ENCODE measurements around the gene PIK3AP1.

Gene PIK3AP1

DNA sequence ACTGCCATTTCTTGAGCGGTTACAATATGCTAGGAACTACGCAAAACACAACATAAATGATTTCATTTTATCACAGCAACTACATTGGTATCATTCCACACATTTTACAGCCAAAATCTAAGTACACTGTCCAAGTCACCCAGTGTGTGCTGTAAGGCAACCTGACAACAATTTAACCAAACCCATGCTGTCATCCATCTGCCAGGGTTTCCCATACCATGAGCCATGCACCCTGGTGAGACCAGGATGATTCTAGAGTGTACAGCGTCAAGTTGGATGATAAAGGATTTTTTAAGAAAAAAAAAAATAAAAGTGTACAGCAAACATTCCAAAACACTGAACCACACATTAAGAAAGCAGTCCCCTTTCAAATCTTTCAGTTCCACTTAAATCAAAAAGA, 52.9 kb downstream of the PIK3AP1 start:
- no peak for DNase-seq

DNA sequence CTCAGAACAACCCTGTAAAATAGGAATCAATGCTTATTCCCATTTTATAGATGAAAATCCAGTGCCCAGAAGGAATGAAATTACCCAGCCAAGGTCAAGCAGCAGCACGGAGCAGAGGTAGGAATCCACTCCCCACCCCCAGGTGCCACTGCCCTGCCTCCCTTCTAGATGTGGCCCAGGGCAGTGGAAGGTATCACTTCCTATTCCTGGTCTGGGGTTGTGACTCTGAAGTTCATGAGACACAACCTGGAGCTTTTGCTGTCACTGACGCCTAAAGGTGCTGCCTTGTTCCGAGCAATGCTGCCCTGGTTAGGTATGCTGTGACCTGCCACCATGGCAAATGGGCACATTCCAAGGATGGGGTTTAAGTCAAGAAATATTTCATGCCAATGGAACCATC, 53.6 kb downstream of the PIK3AP1 start:
- no peak for DNase-seq

- DNase-seq, result no peak
These were observed 55.0 kb downstream of the PIK3AP1 start for GRCh38 chr10:96665306-96665705.

DNA sequence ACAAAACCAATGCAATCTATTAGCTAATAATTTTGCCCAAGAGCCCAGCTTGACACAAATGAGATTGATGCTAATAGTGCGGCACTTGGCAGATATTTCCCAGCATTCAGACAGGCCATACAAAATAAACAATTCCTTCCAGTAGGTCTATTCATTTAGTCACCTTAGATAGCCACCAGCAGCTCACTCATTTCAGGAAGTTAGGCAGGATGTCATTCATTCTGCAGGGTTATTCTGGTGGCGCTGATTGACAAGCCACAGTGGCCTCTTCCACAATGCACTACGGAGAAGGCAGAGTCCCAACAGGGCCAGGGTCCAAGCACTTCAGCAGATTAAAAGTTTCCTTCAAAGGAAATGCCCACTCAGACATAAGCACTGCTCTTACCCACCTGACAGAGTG, 55.8 kb downstream of the PIK3AP1 start:
- no peak for DNase-seq

GRCh38 chr10:96663797-96664196, 56.5 kb downstream of the PIK3AP1 start:
- DNase-seq, result no peak

- no peak for DNase-seq
These were observed 58.7 kb downstream of the PIK3AP1 start for GRCh38 chr10:96661632-96662031.

GRCh38 chr10:96660297-96660696, 60.0 kb downstream of the PIK3AP1 start:
- DNase-seq, result no peak

- no peak for DNase-seq
These were observed 61.5 kb downstream of the PIK3AP1 start for GRCh38 chr10:96658844-96659243.

- DNase-seq, result no peak
These were observed 62.9 kb downstream of the PIK3AP1 start for GRCh38 chr10:96657385-96657784.

DNA sequence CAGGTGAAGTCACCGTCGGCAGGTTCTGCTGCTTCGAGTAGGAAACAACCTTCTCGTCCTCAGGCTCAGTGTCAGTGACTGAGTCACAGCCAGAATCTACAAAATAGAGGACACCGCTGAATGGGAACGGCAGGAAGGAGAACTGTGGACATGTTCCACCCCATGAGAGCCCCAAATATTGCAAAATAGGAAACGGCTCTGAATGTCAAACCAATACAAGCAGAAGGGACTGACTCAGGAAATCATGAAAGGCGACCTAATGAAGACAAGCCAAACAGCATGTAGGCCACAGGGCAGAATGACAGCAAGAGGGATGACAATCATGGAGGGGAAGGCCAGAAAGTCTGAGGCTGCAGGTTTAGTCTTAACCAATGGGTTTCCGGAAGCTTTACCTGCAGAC, 63.5 kb downstream of the PIK3AP1 start:
- no peak for DNase-seq

GRCh38 chr10:96656198-96656577, 64.1 kb downstream of the PIK3AP1 start:
- no peak for DNase-seq

DNA sequence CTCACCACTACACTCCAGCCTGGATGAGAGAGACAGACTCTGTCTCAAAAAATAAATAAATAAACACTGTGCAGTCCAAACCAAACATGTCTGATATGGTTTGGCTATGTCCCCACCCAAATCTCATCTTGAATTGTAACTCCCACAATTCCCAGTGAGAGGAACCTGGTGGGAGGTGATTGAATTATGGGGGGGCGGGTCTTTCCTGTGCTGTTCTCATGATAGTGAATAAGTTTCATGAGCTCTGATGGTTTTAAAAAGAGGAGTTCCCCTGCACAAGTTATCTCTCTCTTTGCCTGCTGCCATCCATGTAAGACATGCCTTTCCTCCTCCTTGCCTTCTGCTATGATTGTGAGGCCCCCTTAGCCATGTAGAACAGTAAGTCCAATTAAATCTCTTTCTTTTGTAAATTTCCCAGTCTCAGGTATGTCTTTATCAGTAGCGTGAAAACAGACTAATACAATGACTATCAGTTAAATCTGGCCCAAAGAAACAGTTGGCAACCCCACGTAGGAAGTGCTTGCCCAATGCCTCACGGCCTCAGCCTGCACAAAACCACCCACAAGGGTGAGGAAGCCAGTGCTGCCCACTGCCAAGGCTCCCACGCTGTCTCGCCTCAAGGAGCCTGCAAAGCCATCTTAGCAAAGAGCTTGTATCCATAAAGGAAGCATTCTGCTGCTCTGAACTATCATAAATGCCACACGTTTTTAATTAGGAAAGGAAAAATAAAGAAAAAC, 64.7 kb downstream of the PIK3AP1 start:
- DNase-seq, result no peak

GRCh38 chr10:96651998-96652431, 68.3 kb downstream of the PIK3AP1 start:
- no peak for DNase-seq

DNA sequence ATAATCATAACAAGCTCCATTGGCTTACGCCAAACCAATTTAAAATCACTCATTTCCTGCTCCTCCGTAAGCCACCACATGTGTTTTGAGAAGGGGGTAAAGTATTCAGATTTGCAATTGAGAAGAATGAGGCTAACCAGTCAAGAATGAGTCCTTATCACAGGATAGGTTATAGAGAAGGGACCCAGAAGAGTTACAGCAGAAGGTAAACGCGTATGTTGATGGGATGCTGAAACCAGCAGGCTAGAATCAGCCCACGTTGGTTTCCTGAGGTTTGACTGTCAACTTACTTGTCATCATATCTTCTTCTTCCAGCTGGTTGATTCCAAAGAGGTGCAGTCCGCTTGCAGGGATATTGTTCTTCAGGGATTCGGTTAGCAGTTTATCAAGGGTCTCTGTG, 69.4 kb downstream of the PIK3AP1 start:
- no peak for DNase-seq

DNA sequence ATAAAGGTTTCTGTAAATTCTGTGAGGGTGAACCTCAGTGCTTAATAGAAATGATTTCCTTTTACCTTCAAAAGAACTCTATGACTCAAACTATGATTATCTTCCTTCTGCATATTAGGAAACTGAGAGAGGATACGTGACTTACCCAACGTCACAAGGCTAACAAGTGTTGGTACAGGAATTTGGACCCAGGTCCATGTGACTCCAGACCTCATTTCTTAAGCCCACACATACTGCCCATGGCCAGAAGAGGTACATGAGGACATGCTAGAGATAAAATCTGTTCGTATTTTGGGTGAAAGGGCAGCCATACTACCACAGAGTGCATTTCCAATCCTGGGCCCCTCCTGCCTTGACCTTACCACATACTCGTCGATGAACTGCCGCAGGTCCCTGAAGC, 72.0 kb downstream of the PIK3AP1 start:
- DNase-seq, result no peak

DNA sequence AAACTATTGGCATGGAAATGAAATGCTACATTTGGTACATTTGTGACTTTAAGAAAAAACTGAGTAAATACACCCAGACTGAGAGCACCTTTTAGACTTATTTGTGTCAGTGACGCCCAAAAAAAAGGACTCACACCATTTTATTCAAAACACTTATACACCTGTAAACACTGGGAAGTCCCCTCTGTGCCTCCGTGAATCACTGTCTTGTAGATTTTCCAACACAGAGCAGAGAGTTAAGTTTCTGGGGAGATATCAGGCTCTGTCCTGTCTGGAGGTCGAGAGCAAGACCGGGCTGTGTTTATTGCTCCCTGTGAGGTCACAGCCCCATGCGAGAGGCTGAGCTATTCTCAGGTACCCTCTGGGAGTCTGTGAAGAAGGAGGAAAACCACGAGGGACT, 72.8 kb downstream of the PIK3AP1 start:
- no peak for DNase-seq

DNA sequence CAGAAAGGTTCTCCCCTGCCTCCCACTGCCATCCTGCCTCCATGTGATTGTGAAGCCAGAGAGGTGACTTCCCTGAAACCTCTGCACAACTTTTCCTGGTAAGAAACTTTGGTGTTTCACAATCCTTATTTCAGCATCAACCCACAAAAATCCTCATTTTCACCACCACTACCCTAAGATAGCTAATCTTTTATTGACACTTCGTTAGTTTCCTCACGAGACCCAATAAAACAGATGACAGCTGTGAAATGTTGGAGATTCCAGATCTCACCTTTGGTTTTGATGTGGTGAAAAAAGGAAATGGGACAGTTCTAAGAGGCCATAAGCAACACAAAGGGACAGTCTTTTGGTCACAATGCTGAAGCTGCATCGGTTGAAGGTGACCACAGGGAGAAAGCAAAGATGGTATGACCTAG, 73.6 kb downstream of the PIK3AP1 start:
- no peak for DNase-seq

DNA sequence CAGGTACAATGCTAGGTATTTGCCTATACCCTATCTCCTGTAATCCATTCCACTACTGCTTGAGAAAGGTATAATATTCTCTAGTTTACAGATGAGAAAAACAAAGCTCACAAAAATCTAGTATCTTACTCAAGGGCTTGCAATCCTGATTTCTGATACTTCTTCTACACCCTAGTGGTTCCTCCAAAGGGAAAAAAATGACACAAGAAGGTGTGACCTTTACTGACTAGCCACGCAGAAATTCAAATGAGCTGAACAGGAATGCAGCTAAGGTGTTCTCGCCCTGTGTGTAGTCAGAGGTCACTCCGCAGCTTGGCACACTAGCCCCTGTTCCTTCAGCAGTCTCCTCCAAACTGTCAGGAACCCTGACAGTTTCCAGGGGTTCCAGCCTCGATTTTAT, 74.0 kb downstream of the PIK3AP1 start:
- no peak for DNase-seq

DNA sequence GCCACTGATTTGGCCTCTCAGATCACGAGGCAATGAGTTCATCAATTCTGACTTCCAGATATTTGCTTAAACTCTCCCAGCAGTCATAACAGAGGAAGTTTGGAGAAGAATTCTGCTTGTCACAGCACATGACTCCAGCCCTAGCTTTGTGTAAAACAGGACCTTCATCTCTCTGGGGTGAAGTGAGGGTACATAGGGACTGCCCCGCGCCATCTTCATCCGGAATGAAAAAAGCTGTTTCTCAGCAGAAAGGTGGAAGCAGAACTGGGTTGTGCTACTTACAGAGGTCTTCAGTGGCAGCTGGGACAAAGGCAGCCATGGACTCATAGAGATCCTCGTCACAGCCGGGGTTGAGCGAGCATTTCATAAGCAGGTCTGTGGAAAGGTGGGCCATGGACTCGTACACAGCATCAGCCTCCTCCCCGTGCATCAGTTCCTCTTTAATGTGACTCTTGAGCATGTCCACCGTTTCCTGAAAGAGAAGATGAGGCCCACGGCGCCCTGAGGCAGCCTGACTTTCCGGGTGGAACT, 75.1 kb downstream of the PIK3AP1 start:
- DNase-seq, result no peak

DNA sequence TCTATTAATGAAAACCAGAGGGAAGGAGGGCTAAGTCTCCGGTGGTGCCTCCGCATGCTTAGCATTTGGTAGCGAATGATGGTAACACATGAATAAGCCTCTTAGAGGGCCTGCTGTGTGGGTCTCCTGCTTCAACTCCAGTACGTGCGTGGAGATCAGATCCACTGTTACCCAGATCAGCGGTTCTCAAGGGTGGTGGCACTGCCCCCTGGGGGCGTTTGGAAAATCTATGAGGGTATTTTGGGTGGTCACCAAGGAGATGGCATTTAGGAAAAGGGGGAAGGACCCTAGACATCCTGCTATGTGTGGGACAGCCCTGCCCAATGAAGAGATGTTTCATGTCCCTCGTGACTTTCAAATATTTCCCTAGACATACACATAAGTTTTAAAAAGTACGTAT, 76.4 kb downstream of the PIK3AP1 start:
- no peak for DNase-seq

DNA sequence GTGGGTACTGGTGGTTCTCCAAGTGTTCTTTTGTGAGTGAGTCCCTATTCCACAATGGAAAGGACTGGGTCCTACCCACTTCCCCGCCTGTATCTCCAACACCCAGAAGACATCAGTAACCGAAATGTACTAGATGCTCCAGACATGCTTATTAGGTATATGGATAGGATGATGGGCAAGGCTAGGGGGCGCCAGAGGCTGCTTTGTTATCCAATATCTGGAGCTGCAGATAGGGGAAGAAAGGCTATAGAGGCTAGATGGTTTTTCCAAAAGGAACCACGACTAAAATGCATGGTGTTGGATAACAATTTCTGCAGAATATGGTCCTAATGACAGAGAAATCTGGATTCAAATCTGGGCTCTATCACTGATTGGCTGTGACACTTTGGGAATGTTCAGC, 77.3 kb downstream of the PIK3AP1 start:
- peak; percentile 38 for DNase-seq

DNA sequence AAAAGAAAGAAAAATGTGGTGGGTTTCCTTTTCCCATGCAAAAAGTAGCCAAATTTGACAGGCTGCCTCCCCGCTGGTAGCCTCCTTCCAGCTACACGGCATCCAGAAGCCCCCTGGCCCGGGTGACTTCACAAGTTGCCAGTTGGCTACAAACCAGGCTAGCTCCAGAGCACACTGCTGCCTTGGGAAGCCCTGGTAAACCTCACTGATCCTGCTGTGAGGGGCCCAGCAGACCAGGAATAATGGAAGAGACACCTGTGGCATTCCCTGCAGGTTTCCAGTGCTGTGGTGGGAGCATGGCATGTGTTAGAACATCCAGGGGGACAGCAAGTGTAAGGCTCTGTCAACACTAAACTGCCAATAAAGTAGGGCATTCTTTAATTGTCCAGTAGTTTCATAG, 77.8 kb downstream of the PIK3AP1 start:
- no peak for DNase-seq

- DNase-seq, result no peak
These were observed 78.7 kb downstream of the PIK3AP1 start for GRCh38 chr10:96641396-96642295.

DNA sequence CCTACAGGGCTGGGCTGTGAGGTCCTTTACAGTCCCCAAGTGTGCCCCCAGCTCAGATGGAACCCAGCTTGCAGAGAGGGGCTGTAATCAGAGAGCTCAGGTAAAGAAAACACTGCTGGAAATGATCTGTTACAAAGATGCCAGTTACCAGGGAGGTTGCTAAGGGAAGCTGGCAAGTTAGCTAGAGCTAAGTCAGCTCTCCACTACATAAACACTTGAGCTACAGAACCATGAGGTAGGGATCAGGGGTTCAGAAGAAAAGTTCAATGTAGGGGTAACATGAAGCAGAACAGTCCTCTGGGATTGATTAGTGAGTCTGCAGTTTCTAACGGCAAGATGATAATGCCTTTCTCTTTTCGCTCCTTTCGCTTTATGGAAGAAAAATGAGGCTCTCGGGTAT, 80.4 kb downstream of the PIK3AP1 start:
- DNase-seq, result no peak
